Measurements from ENCODE around the gene COL6A1. TPM values are rescaled to one million over a fixed set of nuclear protein-coding genes. Genes with fewer than 3 reads are reported as not detected.

The COL6A1 gene
- total and polyA plus RNA-seq, 2 of the 13 experiments (the other 11 are each of a cell fraction or from before 2014, with no cell fraction given), result 3.1 to 4.8 TPM

GRCh38 chr21:46033410-46034400 is 52.1 kb downstream of the COL6A1 start (continued):
- TF ChIP-seq GPBP1L1 (CRISPR knock-in tag; IDR thresholded peaks at IDR 0.05), result no peak
- peak; percentile 33; the same call in 1 of the 2 replicates for TF ChIP-seq RARA (CRISPR knock-in tag; IDR thresholded peaks at IDR 0.05)
- TF ChIP-seq ZNF766 (CRISPR knock-in tag; IDR thresholded peaks at IDR 0.05; ENCODE audit: borderline replicate concordance), result no peak
- no peak for TF ChIP-seq MBNL3 (CRISPR knock-in tag; conservative IDR thresholded peaks at IDR 0.05)
- 0 out of 2 replicates have a peak, but pooled peaks have one; percentile 38 for TF ChIP-seq SIN3A (IDR thresholded peaks at IDR 0.05; ENCODE audit: borderline replicate concordance, low read depth, low read length)
- peak; percentile 96 for TF ChIP-seq ZBTB38 (CRISPR knock-in tag; IDR thresholded peaks at IDR 0.05)
- TF ChIP-seq ZFX (CRISPR knock-in tag; IDR thresholded peaks at IDR 0.05; ENCODE audit: low read depth), result peak; percentile 48; the same call in 1 of the 2 replicates
- no peak for TF ChIP-seq USF2 (IDR thresholded peaks at IDR 0.05; ENCODE audit: low read depth, low read length)
- TF ChIP-seq USF2 (CRISPR knock-in tag; IDR thresholded peaks at IDR 0.05; ENCODE audit: borderline replicate concordance), result no peak
- peak; percentile 15; the same call in 1 of the 2 replicates for TF ChIP-seq HNF4G (IDR thresholded peaks at IDR 0.05; ENCODE audit: borderline replicate concordance, low read depth, low read length)
- TF ChIP-seq HNF4G (CRISPR knock-in tag; IDR thresholded peaks at IDR 0.05; ENCODE audit: borderline replicate concordance, low read depth), result no peak
- peak; percentile 41 for TF ChIP-seq MED8 (CRISPR knock-in tag; IDR thresholded peaks at IDR 0.05; ENCODE audit: insufficient replicate concordance)
- TF ChIP-seq ZNF597 (CRISPR knock-in tag; IDR thresholded peaks at IDR 0.05), result no peak
- no peak for TF ChIP-seq ZNF274 (CRISPR knock-in tag; IDR thresholded peaks at IDR 0.05)
- TF ChIP-seq THAP11 (CRISPR knock-in tag; IDR thresholded peaks at IDR 0.05), result 0 out of 2 replicates have a peak, but pooled peaks have one; percentile 30
- TF ChIP-seq FOXP1 (IDR thresholded peaks at IDR 0.05), result 0 out of 2 replicates have a peak, but pooled peaks have one; percentile 11
- peak; percentile 70; the same call in 1 of the 2 replicates for TF ChIP-seq FOXP1 (CRISPR knock-in tag; IDR thresholded peaks at IDR 0.05)
- peak; percentile 75 for TF ChIP-seq PAXIP1 (CRISPR knock-in tag; conservative IDR thresholded peaks at IDR 0.05)
- peak; percentile 32; the same call in 1 of the 2 replicates for TF ChIP-seq RXRB (CRISPR knock-in tag; IDR thresholded peaks at IDR 0.05; ENCODE audit: borderline replicate concordance)
- TF ChIP-seq ZNF558 (CRISPR knock-in tag; IDR thresholded peaks at IDR 0.05; ENCODE audit: borderline replicate concordance), result no peak
- TF ChIP-seq HOXA3 (CRISPR knock-in tag; IDR thresholded peaks at IDR 0.05), result peak; percentile 50; the same call in 1 of the 2 replicates

Data from HepG2 (cell line).